Vagina (tissue), 2 donors: ENCODE results near the gene CARD10. TPM values are rescaled to one million over a fixed set of nuclear protein-coding genes. Genes with fewer than 3 reads are reported as not detected.

Experiments used
- DNase-seq, 2 donors: peaks; one replicate each; pipeline ENCODE4 v3.0.0-alpha.2; 2017; ENCODE audit errors: extremely low spot score in 2 of 2
- H3K27ac ChIP-seq: fragments of 200-600 bp; sonication (generic); one replicate; pipeline ENCODE4 v1.5.1; 2019
- H3K27me3 ChIP-seq: fragments of 200-600 bp; sonication (generic); one replicate; pipeline ENCODE4 v1.5.1; 2019
- H3K36me3 ChIP-seq, 2 donors: fragments of 200-600 bp; sonication (generic); one replicate each; pipeline ENCODE4 v1.5.1; 2017 to 2019
- H3K4me1 ChIP-seq: fragments of 200-600 bp; sonication (generic); one replicate; pipeline ENCODE4 v1.5.1; 2019
- H3K4me3 ChIP-seq, 2 donors: fragments of 200-600 bp; sonication (generic); 1 replicate in 1 of 2; 2 replicates in 1 of 2; pipeline ENCODE4 v1.5.1; 2016 to 2019
- H3K9me3 ChIP-seq: fragments of 200-600 bp; sonication (generic); one replicate; pipeline ENCODE4 v1.5.1; 2019
- POLR2A ChIP-seq, 2 donors: fragments of 450-650 bp; IDR thresholded peaks; one replicate each; pipeline ENCODE4 v1.6.1; 2017; ENCODE audit warnings: antibody characterized with exemption in 2 of 2, mild to moderate bottlenecking in 2 of 2, moderate library complexity in 2 of 2
- POLR2AphosphoS5 ChIP-seq, 2 donors: sonication (generic); formaldehyde crosslinking; IDR thresholded peaks; one replicate each; pipeline ENCODE4 v1.9.0; 2017; ENCODE audit warnings: antibody characterized with exemption in 2 of 2, mild to moderate bottlenecking in 2 of 2, low read depth in 1 of 2; ENCODE audit not compliant: insufficient read depth in 1 of 2
- intact Hi-C: fragments of 100-400 bp; cut with DNase I; formaldehyde crosslinking; loops from one replicate; pipeline ENCODE4 v1.15.1; 2023
- total RNA-seq: library from RNA; depleted of rRNA; stranded (reverse); fragments of >200 nt; gene quantifications from one replicate; pipeline ENCODE4 v1.2.3, GENCODE V29; 2016
- TF ChIP-seq, protein P1 (sequence below), 3 experiments: fragments of 450-650 bp in 2 of 3; fragments of 200-600 bp in 1 of 3; sonication (generic) in 1 of 3; IDR thresholded peaks; one replicate each; pipeline ENCODE4 v1.5.1; 2017 to 2019; ENCODE audit warnings: antibody characterized with exemption in 3 of 3, mild to moderate bottlenecking in 2 of 3, moderate library complexity in 2 of 3

Gene CARD10
- total RNA-seq, 1 donor from 2014 or later: 11.0 TPM

DNA sequence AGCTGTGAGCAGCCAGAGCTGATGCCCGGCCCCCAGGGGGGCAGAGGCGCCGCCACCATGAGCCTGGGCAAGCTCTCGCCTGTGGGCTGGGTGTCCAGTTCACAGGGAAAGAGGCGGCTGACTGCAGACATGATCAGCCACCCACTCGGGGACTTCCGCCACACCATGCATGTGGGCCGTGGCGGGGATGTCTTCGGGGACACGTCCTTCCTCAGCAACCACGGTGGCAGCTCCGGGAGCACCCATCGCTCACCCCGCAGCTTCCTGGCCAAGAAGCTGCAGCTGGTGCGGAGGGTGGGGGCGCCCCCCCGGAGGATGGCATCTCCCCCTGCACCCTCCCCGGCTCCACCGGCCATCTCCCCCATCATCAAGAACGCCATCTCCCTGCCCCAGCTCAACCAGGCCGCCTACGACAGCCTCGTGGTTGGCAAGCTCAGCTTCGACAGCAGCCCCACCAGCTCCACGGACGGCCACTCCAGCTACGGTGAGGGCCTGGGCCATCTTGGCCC is 47.2 kb upstream of the CARD10 start:
- Histone ChIP-seq H3K4me1 (peaks cover 97% of the 10 kb centered on the region), H3K27ac (peak overlapping the region; percentile 77), H3K36me3 (peaks cover 0 to 34% of the 10 kb centered on the region in 2 donors), H3K9me3 (no peaks in the 10 kb centered on the region), H3K27me3 (no peaks in the 10 kb centered on the region), H3K4me3 (no peak overlapping the region)
- no peak for DNase-seq
- TF ChIP-seq POLR2A (IDR thresholded peaks at IDR 0.05) (no peak), POLR2AphosphoS5 (IDR thresholded peaks at IDR 0.05; ENCODE audit: insufficient read depth in 1 of 2, low read depth in 1 of 2) (no peak)
- TF ChIP-seq, protein P1, sequence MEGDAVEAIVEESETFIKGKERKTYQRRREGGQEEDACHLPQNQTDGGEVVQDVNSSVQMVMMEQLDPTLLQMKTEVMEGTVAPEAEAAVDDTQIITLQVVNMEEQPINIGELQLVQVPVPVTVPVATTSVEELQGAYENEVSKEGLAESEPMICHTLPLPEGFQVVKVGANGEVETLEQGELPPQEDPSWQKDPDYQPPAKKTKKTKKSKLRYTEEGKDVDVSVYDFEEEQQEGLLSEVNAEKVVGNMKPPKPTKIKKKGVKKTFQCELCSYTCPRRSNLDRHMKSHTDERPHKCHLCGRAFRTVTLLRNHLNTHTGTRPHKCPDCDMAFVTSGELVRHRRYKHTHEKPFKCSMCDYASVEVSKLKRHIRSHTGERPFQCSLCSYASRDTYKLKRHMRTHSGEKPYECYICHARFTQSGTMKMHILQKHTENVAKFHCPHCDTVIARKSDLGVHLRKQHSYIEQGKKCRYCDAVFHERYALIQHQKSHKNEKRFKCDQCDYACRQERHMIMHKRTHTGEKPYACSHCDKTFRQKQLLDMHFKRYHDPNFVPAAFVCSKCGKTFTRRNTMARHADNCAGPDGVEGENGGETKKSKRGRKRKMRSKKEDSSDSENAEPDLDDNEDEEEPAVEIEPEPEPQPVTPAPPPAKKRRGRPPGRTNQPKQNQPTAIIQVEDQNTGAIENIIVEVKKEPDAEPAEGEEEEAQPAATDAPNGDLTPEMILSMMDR (IDR thresholded peaks at IDR 0.05): no peak
- intact Hi-C loops: no loop called here

GRCh38 chr22:37565830-37566229 is 46.6 kb upstream of the CARD10 start:
- H3K36me3 ChIP-seq: peaks cover 0 to 34% of the 10 kb centered on the region in 2 donors
- no peak for DNase-seq
- no peaks in the 10 kb centered on the region for H3K27me3 ChIP-seq
- TF ChIP-seq POLR2AphosphoS5 (IDR thresholded peaks at IDR 0.05; ENCODE audit: insufficient read depth in 1 of 2, low read depth in 1 of 2): no peak
- no peak for TF ChIP-seq POLR2A (IDR thresholded peaks at IDR 0.05)
- TF ChIP-seq, protein P1 (IDR thresholded peaks at IDR 0.05): no peak
- H3K27ac ChIP-seq: peak overlapping the region; percentile 77
- no peaks in the 10 kb centered on the region for H3K9me3 ChIP-seq
- intact Hi-C loops: no loop called here
- no peak overlapping the region for H3K4me3 ChIP-seq
- peaks cover 97% of the 10 kb centered on the region for H3K4me1 ChIP-seq

- H3K9me3 ChIP-seq: no peaks in the 10 kb centered on the region
- H3K4me3 ChIP-seq: peak overlapping the region; percentile 11 to 23
- intact Hi-C loops: no loop called here
- peaks cover 90% of the 10 kb centered on the region for H3K4me1 ChIP-seq
- TF ChIP-seq POLR2AphosphoS5 (IDR thresholded peaks at IDR 0.05; ENCODE audit: insufficient read depth in 1 of 2, low read depth in 1 of 2): no peak
- no peak for TF ChIP-seq POLR2A (IDR thresholded peaks at IDR 0.05)
- TF ChIP-seq, protein P1 (IDR thresholded peaks at IDR 0.05): no peak
- H3K36me3 ChIP-seq: peaks cover 0 to 34% of the 10 kb centered on the region in 2 donors
- DNase-seq: no peak
- H3K27me3 ChIP-seq: no peaks in the 10 kb centered on the region
- peak overlapping the region; percentile 99 for H3K27ac ChIP-seq
Observed at GRCh38 chr22:37564111-37564711, 45.0 kb upstream of the CARD10 start.

DNA sequence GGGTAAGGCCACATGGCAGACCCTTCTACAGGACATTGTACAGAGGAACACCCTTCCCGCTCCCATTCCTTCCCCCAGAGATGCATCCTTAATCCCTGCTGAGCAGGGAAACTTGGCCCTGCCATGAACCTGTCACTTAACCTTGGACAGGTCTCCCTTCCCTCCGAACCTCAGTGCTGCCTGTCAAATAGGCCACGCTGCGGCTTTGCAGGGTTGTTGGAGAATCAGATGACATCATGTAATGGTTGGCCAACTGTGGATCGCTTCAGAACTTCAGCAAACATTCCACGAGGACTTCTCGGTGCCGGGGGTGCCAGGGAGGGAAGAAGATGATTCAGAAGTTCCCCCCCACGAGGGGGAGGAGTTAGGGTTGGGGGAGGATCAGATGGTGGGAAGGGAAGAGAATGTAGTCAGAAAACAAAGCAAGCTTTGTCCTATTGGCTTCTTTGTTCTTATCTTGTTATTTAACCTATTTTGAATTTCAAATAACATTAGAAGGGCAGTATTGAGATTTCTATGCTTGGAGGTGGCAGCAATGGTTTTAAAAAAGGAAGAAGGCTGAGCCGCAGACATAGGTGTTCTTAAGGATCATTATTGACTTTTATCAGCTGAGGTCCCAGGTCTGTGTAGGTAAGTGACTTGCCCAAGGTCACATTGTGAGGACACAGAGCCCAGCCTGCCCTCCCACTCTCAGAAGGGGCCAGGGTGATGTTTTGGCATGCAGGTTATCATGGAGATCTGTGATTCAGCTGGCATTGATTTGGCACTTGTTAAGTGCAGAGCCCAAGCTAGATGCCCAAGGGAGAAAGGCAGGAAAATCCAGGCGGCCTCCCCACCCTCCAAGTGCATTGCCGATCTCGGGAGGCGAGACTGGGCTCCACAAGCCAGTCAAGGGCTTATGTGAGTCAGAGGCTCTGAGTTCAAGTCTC is 44.2 kb upstream of the CARD10 start:
- intact Hi-C loops: no loop called here

More for the DNA sequence above, 44.2 kb upstream of the CARD10 start:
- no peaks in the 10 kb centered on the region for H3K27me3 ChIP-seq
- peak overlapping the region; percentile 99 for H3K27ac ChIP-seq
- peaks cover 87% of the 10 kb centered on the region for H3K4me1 ChIP-seq
- H3K4me3 ChIP-seq: peak overlapping the region; percentile 11 to 23
- TF ChIP-seq, protein P1 (IDR thresholded peaks at IDR 0.05): no peak
- TF ChIP-seq POLR2AphosphoS5 (IDR thresholded peaks at IDR 0.05; ENCODE audit: insufficient read depth in 1 of 2, low read depth in 1 of 2): peak in 1 of 2 donors; percentile 78
- no peaks in the 10 kb centered on the region for H3K9me3 ChIP-seq
- DNase-seq: no peak
- peaks cover 0 to 28% of the 10 kb centered on the region in 2 donors for H3K36me3 ChIP-seq
